SK-N-SH (cell line): ENCODE data around the gene CPT1C. TPM values are rescaled to one million over a fixed set of nuclear protein-coding genes. Genes with fewer than 3 reads are reported as not detected.

Experiments used
- CTCF ChIA-PET: fragments of 300-600, 350-600 bp; formaldehyde crosslinking; extraction: SDS; loops from one replicate; lab custom pipeline; 2021; lab: Yijun Ruan, JAX
- POLR2A ChIA-PET: fragments of 350-600 bp; sonication (Branson Sonifier 250); formaldehyde crosslinking; extraction: SDS; loops from one replicate; lab custom pipeline; 2020; ENCODE audit warnings: antibody characterized with exemption, inconsistent platforms; lab: Yijun Ruan, JAX
- DNase-seq: peaks from one replicate; pipeline ENCODE4 v3.0.0; 2012
- H2AFZ ChIP-seq: fragments of 200-600 bp; sonication (generic); 2 replicates; pipeline ENCODE4 v1.8.1; 2016; ENCODE audit warnings: antibody characterized with exemption, mild to moderate bottlenecking, low read depth
- H3F3A ChIP-seq: fragments of 200-600 bp; sonication (generic); replicated peaks from 2 replicates; pipeline ENCODE3; 2016; ENCODE audit warnings: antibody characterized with exemption, mild to moderate bottlenecking; ENCODE audit not compliant: insufficient read depth
- H3K27ac ChIP-seq, 2 experiments: fragments of 200-500 bp in 1 of 2; fragments of 200-600 bp in 1 of 2; sonication (Bioruptor generic) in 1 of 2; sonication (generic), shearing (Covaris generic) in 1 of 2; 2 replicates each; pipeline versions ENCODE4 v1.5.1 to v1.6.1; 2014 to 2016; ENCODE audit warnings: low read depth in 2 of 2, inconsistent platforms in 1 of 2, low read length in 1 of 2, mild to moderate bottlenecking in 1 of 2, mixed read lengths in 1 of 2
- H3K27me3 ChIP-seq: fragments of 200-600 bp; sonication (generic), shearing (Covaris generic); 2 replicates; pipeline ENCODE4 v1.6.1; 2016; ENCODE audit warnings: mixed run types; ENCODE audit not compliant: insufficient read depth
- H3K36me3 ChIP-seq, 2 experiments: fragments of 200-500 bp in 1 of 2; fragments of 200-600 bp in 1 of 2; sonication (Bioruptor generic) in 1 of 2; sonication (generic) in 1 of 2; replicated peaks in 1 of 2; 2 replicates each; pipeline versions ENCODE3 to v1.5.1; 2014 to 2016; ENCODE audit warnings: low read length in 1 of 2, mild to moderate bottlenecking in 1 of 2; ENCODE audit not compliant: insufficient read depth in 2 of 2, control insufficient read depth in 1 of 2
- H3K4me1 ChIP-seq, 2 experiments: fragments of 200-500 bp in 1 of 2; fragments of 200-600 bp in 1 of 2; sonication (Bioruptor generic) in 1 of 2; sonication (generic), shearing (Covaris generic) in 1 of 2; 2 replicates each; pipeline versions ENCODE4 v1.5.1 to v1.6.1; 2014 to 2016; ENCODE audit warnings: low read depth in 1 of 2, low read length in 1 of 2, mixed run types in 1 of 2; ENCODE audit not compliant: insufficient read depth in 2 of 2, control insufficient read depth in 1 of 2
- H3K4me2 ChIP-seq: fragments of 200-600 bp; sonication (generic), shearing (Covaris generic); 2 replicates; pipeline ENCODE4 v1.6.1; 2017; ENCODE audit warnings: mixed run types
- H3K4me3 ChIP-seq, 2 experiments: fragments of 200-500 bp in 1 of 2; fragments of 200-600 bp in 1 of 2; sonication (Bioruptor generic) in 1 of 2; sonication (generic), shearing (Covaris generic) in 1 of 2; 2 replicates each; pipeline versions ENCODE4 v1.5.1 to v1.8.1; 2014 to 2016; ENCODE audit warnings: low read depth in 2 of 2, inconsistent platforms in 1 of 2, low read length in 1 of 2, mild to moderate bottlenecking in 1 of 2, mixed read lengths in 1 of 2, moderate library complexity in 1 of 2
- H3K79me2 ChIP-seq: fragments of 200-600 bp; sonication (generic); 2 replicates; pipeline ENCODE4 v1.8.1; 2017; ENCODE audit warnings: mild to moderate bottlenecking; ENCODE audit not compliant: insufficient read depth
- H3K9ac ChIP-seq: fragments of 200-600 bp; sonication (generic); 2 replicates; pipeline ENCODE4 v1.6.1; 2017; ENCODE audit warnings: mixed run types
- H3K9me2 ChIP-seq: fragments of 200-600 bp; sonication (generic); 2 replicates; pipeline ENCODE4 v1.6.1; 2017; ENCODE audit warnings: mixed run types
- H3K9me3 ChIP-seq: fragments of 200-600 bp; sonication (generic); 2 replicates; pipeline ENCODE4 v1.6.1; 2017; ENCODE audit warnings: mixed run types, mild to moderate bottlenecking, moderate library complexity
- H4K20me1 ChIP-seq: fragments of 200-600 bp; sonication (generic); 2 replicates; pipeline ENCODE4 v1.6.1; 2017; ENCODE audit warnings: mild to moderate bottlenecking, mixed run types; ENCODE audit not compliant: insufficient read depth
- EP300 ChIP-seq, 2 experiments: IDR thresholded peaks; 2 replicates each; pipeline versions ENCODE4 v1.4.0 to v1.6.1; 2012; ENCODE audit warnings: borderline replicate concordance in 1 of 2, low read depth in 1 of 2, low read length in 1 of 2
- FOXM1 ChIP-seq: IDR thresholded peaks from 2 replicates; pipeline ENCODE4 v1.4.0; 2012; ENCODE audit warnings: low read depth, mild to moderate bottlenecking
- GATA2 ChIP-seq: sonication (generic); formaldehyde crosslinking; IDR thresholded peaks from 2 replicates; pipeline ENCODE4 v1.5.0; 2020; ENCODE audit warnings: mild to moderate bottlenecking, missing genetic modification reagents
- IRF3 ChIP-seq: fragments of 150-350 bp; IDR thresholded peaks from 2 replicates; pipeline ENCODE4 v1.6.1; 2016; ENCODE audit warnings: mild to moderate bottlenecking, low read depth, low read length
- NFIC ChIP-seq: IDR thresholded peaks from 2 replicates; pipeline ENCODE4 v1.4.0; 2012; ENCODE audit warnings: borderline replicate concordance
- NRF1 ChIP-seq: IDR thresholded peaks from 2 replicates; pipeline ENCODE4 v1.6.1; 2012; ENCODE audit warnings: low read depth, mild to moderate bottlenecking, low read length
- PBX3 ChIP-seq: IDR thresholded peaks from 2 replicates; pipeline ENCODE4; 2012
- POLR2AphosphoS5 ChIP-seq: IDR thresholded peaks from 2 replicates; pipeline ENCODE4 v1.6.1; 2012; ENCODE audit warnings: low read depth, low read length
- RXRA ChIP-seq: IDR thresholded peaks from 2 replicates; pipeline ENCODE4 v1.4.0; 2012; ENCODE audit warnings: low read depth, mild to moderate bottlenecking, borderline replicate concordance
- TCF12 ChIP-seq: IDR thresholded peaks from 2 replicates; pipeline ENCODE4 v1.4.0; 2012
- ZBTB33 ChIP-seq: IDR thresholded peaks from 2 replicates; pipeline ENCODE4 v1.4.0; 2012; ENCODE audit warnings: low read depth, borderline replicate concordance
- WGBS: methylation state at CpG from one replicate; pipeline ENCODE4 v1.1.6; 2017; ENCODE audit warnings: low lambda C conversion rate; 5-methylcytosine and 5-hydroxymethylcytosine counted together
- polyA plus RNA-seq, 3 experiments: library from polyadenylated mRNA; depleted of rRNA; stranded (reverse); fragments of >200 nt; gene quantifications; 2 replicates each; pipeline ENCODE4 v1.2.3, GENCODE V29; 2012

CPT1C gene
- polyA plus RNA-seq, 1 of the 3 experiments (the other 2 are of a cell fraction) = 139 TPM

GRCh38 chr19:49642492-49643035 is 48.4 kb upstream of the CPT1C start:
- Histone ChIP-seq H3K27me3 (no peaks in the 10 kb centered on the region), H3K9me3 (no peaks in the 10 kb centered on the region), H3K4me1 (peaks cover 14 to 32% of the 10 kb centered on the region in 2 experiments), H3K9me2 (no peaks in the 10 kb centered on the region), H3F3A (peaks cover 9% of the 10 kb centered on the region), H3K27ac (peak overlapping the region; percentile 86 to 92), H3K9ac (peak overlapping the region; percentile 100), H2AFZ (peak overlapping the region; percentile 65; the same call in 1 of the 2 replicates), H3K4me2 (peak overlapping the region; percentile 100), H3K4me3 (peak overlapping the region; percentile 100), H4K20me1 (peaks cover 16% of the 10 kb centered on the region), H3K79me2 (peaks cover 76% of the 10 kb centered on the region), H3K36me3 (peaks cover 14 to 27% of the 10 kb centered on the region in 2 experiments)
- ChIA-PET CTCF (interaction anchor here (0.7 to 5.2 kb wide), 6 partner anchors 11 to 73 kb away, joined by 3 to 31 read pairs (median 5); partner anchors contain the start of gene PRMT1), POLR2A (interaction anchor here (0.6 to 1.7 kb wide), 5 partner anchors 16 to 235 kb away, joined by 3 to 5 read pairs (median 3); partner anchors contain the start of genes AKT1S1, RPS11 and TBC1D17)
- 0% methylated on average over 2 of the region's 5 CpGs for WGBS
- no peak for TF ChIP-seq RXRA
- no peak for TF ChIP-seq TCF12
- no peak for TF ChIP-seq NRF1
- no peak for TF ChIP-seq PBX3
- no peak for TF ChIP-seq ZBTB33
- TF ChIP-seq EP300 (IDR thresholded peaks at IDR 0.05; ENCODE audit: borderline replicate concordance in 1 of 2, low read depth in 1 of 2, low read length in 1 of 2) = peak in 1 of 2 experiments; percentile 3; a peak in 1 of 4 replicates
- peak; percentile 44; the same call in 1 of the 2 replicates for TF ChIP-seq GATA2 (CRISPR knock-in tag)
- DNase-seq = peak; percentile 65

- peaks cover 8 to 30% of the 10 kb centered on the region in 2 experiments for H3K4me1 ChIP-seq
- H3K9ac ChIP-seq = peak overlapping the region; percentile 100; the same call in 1 of the 2 replicates
- no peak overlapping the region for H2AFZ ChIP-seq
- ChIA-PET CTCF (interaction anchor here (0.7 to 5.2 kb wide), 6 partner anchors 12 to 73 kb away, joined by 3 to 31 read pairs (median 6); partner anchors contain the start of gene PRMT1), POLR2A (interaction anchor here (0.6 to 1.4 kb wide), 2 partner anchors 21 to 106 kb away, joined by 4 to 5 read pairs; no protein-coding TSS in a partner anchor)
- no peak overlapping the region; a peak in 1 of 4 replicates for H3K27ac ChIP-seq
- peaks cover 20 to 27% of the 10 kb centered on the region in 2 experiments for H3K36me3 ChIP-seq
- no peaks in the 10 kb centered on the region for H3K9me2 ChIP-seq
- H4K20me1 ChIP-seq = peaks cover 16% of the 10 kb centered on the region
- DNase-seq = no peak
- WGBS = 63% methylated on average over 2 of the region's 2 CpGs
- peak overlapping the region; percentile 100; a peak in 3 of 4 replicates for H3K4me3 ChIP-seq
- peaks cover 83% of the 10 kb centered on the region for H3K79me2 ChIP-seq
- TF ChIP-seq FOXM1 = no peak
- no peak for TF ChIP-seq NFIC
- no peak for TF ChIP-seq IRF3
- no peak; the same call in 1 of the 2 replicates for TF ChIP-seq POLR2AphosphoS5
- H3F3A ChIP-seq = peaks cover 9% of the 10 kb centered on the region
- no peaks in the 10 kb centered on the region for H3K27me3 ChIP-seq
- H3K9me3 ChIP-seq = no peaks in the 10 kb centered on the region
- peak overlapping the region; percentile 100 for H3K4me2 ChIP-seq
Observed at GRCh38 chr19:49643466-49643865, 47.5 kb upstream of the CPT1C start.
